H9 (cell line): Measurements from ENCODE around the gene CDC6. TPM values are rescaled to one million over a fixed set of nuclear protein-coding genes. Genes with fewer than 3 reads are reported as not detected.

Source experiments
- DNase-seq: peaks from one replicate; pipeline ENCODE4 v3.0.0-alpha.2; 2017
- H2AFZ ChIP-seq: one replicate; pipeline ENCODE4 v1.6.1; 2013; ENCODE audit warnings: mild to moderate bottlenecking, low read length, control low read depth, moderate library complexity
- H2AK5ac ChIP-seq: 2 replicates; pipeline ENCODE4 v1.6.1; 2013; ENCODE audit warnings: low read length, control low read depth, mixed read lengths; ENCODE audit not compliant: insufficient read length
- H2BK120ac ChIP-seq: one replicate; pipeline ENCODE4 v1.6.1; 2013; ENCODE audit warnings: low read depth, mild to moderate bottlenecking, low read length, control low read depth, inconsistent platforms; ENCODE audit not compliant: poor library complexity, severe bottlenecking
- H2BK12ac ChIP-seq: 2 replicates; pipeline ENCODE4 v1.6.1; 2013; ENCODE audit warnings: low read length, control low read depth, mixed read lengths, low read depth; ENCODE audit not compliant: insufficient read length
- H2BK15ac ChIP-seq: 2 replicates; pipeline ENCODE4 v1.6.1; 2013; ENCODE audit warnings: low read depth, low read length, control low read depth
- H2BK20ac ChIP-seq: one replicate; pipeline ENCODE4 v1.6.1; 2013; ENCODE audit warnings: low read depth, mild to moderate bottlenecking, low read length, control low read depth, inconsistent platforms; ENCODE audit not compliant: poor library complexity, severe bottlenecking
- H2BK5ac ChIP-seq: 2 replicates; pipeline ENCODE4 v1.6.1; 2013; ENCODE audit warnings: low read length, control low read depth, mixed read lengths; ENCODE audit not compliant: insufficient read length
- H3K14ac ChIP-seq: 2 replicates; pipeline ENCODE4 v1.6.1; 2013; ENCODE audit warnings: low read length, control low read depth; ENCODE audit not compliant: insufficient read depth
- H3K18ac ChIP-seq: 2 replicates; pipeline ENCODE4 v1.6.1; 2013; ENCODE audit warnings: low read depth, mild to moderate bottlenecking, mixed read lengths, low read length, control low read depth; ENCODE audit not compliant: insufficient read length
- H3K23ac ChIP-seq: 2 replicates; pipeline ENCODE4 v1.6.1; 2013; ENCODE audit warnings: low read length, control low read depth, mixed read lengths, low read depth; ENCODE audit not compliant: insufficient read length
- H3K23me2 ChIP-seq: 2 replicates; pipeline ENCODE4 v1.6.1; 2013; ENCODE audit warnings: low read depth, mild to moderate bottlenecking, mixed read lengths, low read length, control low read depth; ENCODE audit not compliant: insufficient read length, poor library complexity, severe bottlenecking
- H3K27ac ChIP-seq: 2 replicates; pipeline ENCODE4 v1.5.1; 2013; ENCODE audit warnings: low read length, control low read depth, mixed read lengths, low read depth; ENCODE audit not compliant: insufficient read length
- H3K27me3 ChIP-seq: 2 replicates; pipeline ENCODE4 v1.6.1; 2013; ENCODE audit warnings: low read length, control low read depth, inconsistent platforms; ENCODE audit not compliant: insufficient read depth
- H3K4ac ChIP-seq: 2 replicates; pipeline ENCODE4 v1.6.1; 2013; ENCODE audit warnings: low read depth, mild to moderate bottlenecking, control low read depth, inconsistent platforms, low read length, moderate library complexity
- H3K4me1 ChIP-seq: 2 replicates; pipeline ENCODE4 v1.6.1; 2013; ENCODE audit warnings: low read length, control low read depth, inconsistent platforms; ENCODE audit not compliant: insufficient read depth
- H3K4me2 ChIP-seq: 2 replicates; pipeline ENCODE4 v1.6.1; 2013; ENCODE audit warnings: low read length, control low read depth, mixed read lengths; ENCODE audit not compliant: insufficient read length, insufficient read depth
- H3K56ac ChIP-seq: 2 replicates; pipeline ENCODE4 v1.6.1; 2013; ENCODE audit warnings: low read depth, mild to moderate bottlenecking, mixed read lengths, low read length, control low read depth; ENCODE audit not compliant: insufficient read length
- H3K79me1 ChIP-seq: 2 replicates; pipeline ENCODE4 v1.6.1; 2013; ENCODE audit warnings: low read depth, mild to moderate bottlenecking, moderate library complexity, low read length, control low read depth, inconsistent platforms; ENCODE audit not compliant: insufficient read depth, poor library complexity, severe bottlenecking
- H3K79me2 ChIP-seq: 2 replicates; pipeline ENCODE4 v1.6.1; 2013; ENCODE audit warnings: low read length, control low read depth, inconsistent platforms; ENCODE audit not compliant: insufficient read depth
- H3K9ac ChIP-seq: 2 replicates; pipeline ENCODE4 v1.6.1; 2013; ENCODE audit warnings: low read length, control low read depth, mixed read lengths; ENCODE audit not compliant: insufficient read length; ENCODE audit errors: extremely low read depth
- H3K9me3 ChIP-seq: one replicate; pipeline ENCODE4 v1.6.1; 2013; ENCODE audit warnings: low read depth, low read length, inconsistent platforms; ENCODE audit not compliant: control insufficient read depth
- H3T11ph ChIP-seq: one replicate; pipeline ENCODE4 v1.6.1; 2013; ENCODE audit warnings: mild to moderate bottlenecking, low read length, control low read depth, inconsistent platforms
- H4K20me1 ChIP-seq: one replicate; pipeline ENCODE4 v1.6.1; 2013; ENCODE audit not compliant: control insufficient read depth, insufficient read length, insufficient read depth
- H4K5ac ChIP-seq: 2 replicates; pipeline ENCODE4 v1.6.1; 2013; ENCODE audit warnings: low read depth, mild to moderate bottlenecking, mixed read lengths, low read length, control low read depth; ENCODE audit not compliant: insufficient read length
- H4K8ac ChIP-seq: replicated peaks from 2 replicates; pipeline ENCODE4 v1.6.1; 2013; ENCODE audit warnings: low read length, control low read depth, mixed read lengths, low read depth; ENCODE audit not compliant: insufficient read length
- H4K91ac ChIP-seq: 2 replicates; pipeline ENCODE4 v1.6.1; 2013; ENCODE audit warnings: low read depth, mild to moderate bottlenecking, moderate library complexity, mixed read lengths, low read length, control low read depth; ENCODE audit not compliant: insufficient read length
- H3K27ac Mint-ChIP-seq, 3 experiments: 2 replicates in 2 of 3; 3 replicates in 1 of 3; pipeline ENCODE4 v1.8.0; 2020 to 2021; ENCODE audit warnings: mixed read lengths in 3 of 3, mild to moderate bottlenecking in 1 of 3, moderate library complexity in 1 of 3
- H3K27me3 Mint-ChIP-seq: 2 replicates; pipeline ENCODE4 v1.8.0; 2021; ENCODE audit warnings: low read depth, mild to moderate bottlenecking, moderate library complexity, mixed read lengths
- H3K36me3 Mint-ChIP-seq, 3 experiments: 2 replicates in 2 of 3; 3 replicates in 1 of 3; pipeline ENCODE4 v1.8.0; 2020 to 2021; ENCODE audit warnings: low read depth in 3 of 3, mixed read lengths in 3 of 3; ENCODE audit not compliant: insufficient read depth in 1 of 3
- H3K4me1 Mint-ChIP-seq, 2 experiments: 2 replicates each; pipeline ENCODE4 v1.8.0; 2020; ENCODE audit warnings: mixed read lengths in 2 of 2
- H3K4me3 Mint-ChIP-seq, 2 experiments: 2 replicates in 1 of 2; 3 replicates in 1 of 2; pipeline ENCODE4 v1.8.0; 2020 to 2021; ENCODE audit warnings: mild to moderate bottlenecking in 2 of 2, mixed read lengths in 2 of 2, moderate library complexity in 1 of 2
- H3K9me3 Mint-ChIP-seq, 2 experiments: 2 replicates in 1 of 2; 3 replicates in 1 of 2; pipeline ENCODE4 v1.8.0; 2020; ENCODE audit warnings: mild to moderate bottlenecking in 2 of 2, mixed read lengths in 2 of 2, moderate library complexity in 1 of 2
- CTCF ChIP-seq: fragments of 200-600 bp; sonication (generic); conservative IDR thresholded peaks from 3 replicates; pipeline ENCODE4 v1.8.0; 2021; ENCODE audit warnings: antibody characterized with exemption, mild to moderate bottlenecking
- WGBS: extraction: QIAGEN DNeasy Blood & Tissue Kit; methylation state at CpG from one replicate; pipeline ENCODE4 v1.1.7; 2013; ENCODE audit warnings: missing lambda C conversion rate, low lambda C conversion rate, mixed read lengths; ENCODE audit not compliant: insufficient read length; ENCODE audit errors: extremely low coverage; 5-methylcytosine and 5-hydroxymethylcytosine counted together
- total RNA-seq: library from RNA; stranded (reverse); gene quantifications from 2 replicates; pipeline ENCODE4 v1.2.1, GENCODE V29; 2021

The CDC6 gene
- total RNA-seq, 1 experiment from 2014 or later = 131 TPM

DNA sequence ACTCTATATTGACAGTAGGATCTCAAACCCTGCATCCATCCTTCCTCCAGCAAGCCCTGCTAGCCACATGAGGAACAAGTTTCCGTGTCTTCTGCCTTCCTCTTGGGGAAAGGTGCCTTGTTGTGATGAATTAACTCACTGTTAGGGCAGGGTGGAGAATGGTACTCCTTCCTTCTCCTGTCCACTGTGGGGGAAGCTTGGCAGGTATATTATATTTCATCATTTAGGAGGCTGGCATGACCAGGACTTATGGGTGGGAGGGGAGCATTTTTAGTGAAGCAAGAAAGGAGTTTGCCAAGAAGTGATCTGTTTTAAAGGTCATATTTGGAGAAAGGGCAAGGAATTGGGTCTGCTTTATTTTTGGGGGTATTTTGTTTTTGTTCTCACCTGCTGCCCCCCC lies 9.3 kb upstream of the CDC6 start:
- no peak overlapping the region for H3K56ac ChIP-seq
- H3K18ac ChIP-seq = no peak overlapping the region
- no peaks in the 10 kb centered on the region for H3K23me2 ChIP-seq

More for the DNA sequence above, 9.3 kb upstream of the CDC6 start:
- Histone ChIP-seq H4K20me1 (no peaks in the 10 kb centered on the region), H3K4ac (no peak overlapping the region), H3T11ph (no peak overlapping the region), H2BK120ac (no peak overlapping the region), H2BK5ac (no peak overlapping the region), H3K27ac (no peak overlapping the region), H3K79me2 (no peaks in the 10 kb centered on the region), H2BK20ac (no peak overlapping the region), H2AK5ac (no peak overlapping the region), H2BK15ac (no peak overlapping the region), H2BK12ac (no peak overlapping the region), H4K91ac (no peak overlapping the region), H3K4me1 (peaks cover 7% of the 10 kb centered on the region; the same call in 1 of the 2 replicates), H3K9me3 (no peaks in the 10 kb centered on the region), H2AFZ (no peak overlapping the region), H3K79me1 (no peaks in the 10 kb centered on the region), H4K5ac (no peak overlapping the region), H3K27me3 (no peaks in the 10 kb centered on the region), H3K14ac (no peak overlapping the region), H3K9ac (no peak overlapping the region), H3K23ac (no peak overlapping the region), H4K8ac (no peak overlapping the region), H3K4me2 (no peak overlapping the region)
- Mint-ChIP-seq H3K27me3 (no peaks in the 10 kb centered on the region; the same call in 1 of the 2 replicates), H3K36me3 (peaks cover 35 to 66% (median 63%) of the 10 kb centered on the region in 3 experiments; a peak in 6 of 7 replicates), H3K27ac (no peak overlapping the region; a peak in 2 of 7 replicates), H3K9me3 (no peaks in the 10 kb centered on the region), H3K4me1 (peaks cover 16 to 21% of the 10 kb centered on the region in 2 experiments), H3K4me3 (no peak overlapping the region)
- no peak for TF ChIP-seq CTCF
- no peak for DNase-seq
- WGBS = no CpG with 5 or more reads among the region's 1 CpG
